Measurements from ENCODE around the gene BTBD6. TPM values are rescaled to one million over a fixed set of nuclear protein-coding genes. Genes with fewer than 3 reads are reported as not detected.
"Not testable (repeated sequence)": the region's sequence is repeated elsewhere in the genome, so short reads cannot be mapped to it uniquely, and the experiment has no call there.

BTBD6 gene
- total RNA-seq, 1 donor from 2014 or later: 36.6 TPM

DNA sequence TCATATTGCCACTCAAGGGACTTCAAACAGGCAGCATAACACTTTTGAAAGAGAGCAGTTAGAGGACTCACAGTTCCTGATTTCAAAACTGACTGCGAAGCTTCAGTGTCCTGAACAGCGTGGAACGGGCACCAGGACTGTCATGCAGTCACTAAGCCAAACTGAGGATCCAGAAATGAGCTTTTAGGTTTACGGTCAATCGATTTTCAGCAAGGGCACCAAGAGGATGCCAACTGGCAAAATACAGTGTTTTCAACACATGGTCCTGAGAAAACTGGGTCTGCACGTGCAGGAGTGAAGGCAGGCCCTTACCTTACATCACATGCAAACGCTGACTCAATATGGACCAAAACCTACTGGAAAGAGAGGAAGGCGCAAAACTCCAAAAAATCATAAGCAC, 36.8 kb downstream of the BTBD6 start:
- H3K27me3 Mint-ChIP-seq (ENCODE audit: low read depth): no peaks in the 10 kb centered on the region
- peaks cover 18% of the 10 kb centered on the region for H3K4me1 Mint-ChIP-seq
- TF ChIP-seq, protein P1, sequence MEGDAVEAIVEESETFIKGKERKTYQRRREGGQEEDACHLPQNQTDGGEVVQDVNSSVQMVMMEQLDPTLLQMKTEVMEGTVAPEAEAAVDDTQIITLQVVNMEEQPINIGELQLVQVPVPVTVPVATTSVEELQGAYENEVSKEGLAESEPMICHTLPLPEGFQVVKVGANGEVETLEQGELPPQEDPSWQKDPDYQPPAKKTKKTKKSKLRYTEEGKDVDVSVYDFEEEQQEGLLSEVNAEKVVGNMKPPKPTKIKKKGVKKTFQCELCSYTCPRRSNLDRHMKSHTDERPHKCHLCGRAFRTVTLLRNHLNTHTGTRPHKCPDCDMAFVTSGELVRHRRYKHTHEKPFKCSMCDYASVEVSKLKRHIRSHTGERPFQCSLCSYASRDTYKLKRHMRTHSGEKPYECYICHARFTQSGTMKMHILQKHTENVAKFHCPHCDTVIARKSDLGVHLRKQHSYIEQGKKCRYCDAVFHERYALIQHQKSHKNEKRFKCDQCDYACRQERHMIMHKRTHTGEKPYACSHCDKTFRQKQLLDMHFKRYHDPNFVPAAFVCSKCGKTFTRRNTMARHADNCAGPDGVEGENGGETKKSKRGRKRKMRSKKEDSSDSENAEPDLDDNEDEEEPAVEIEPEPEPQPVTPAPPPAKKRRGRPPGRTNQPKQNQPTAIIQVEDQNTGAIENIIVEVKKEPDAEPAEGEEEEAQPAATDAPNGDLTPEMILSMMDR (conservative IDR thresholded peaks at IDR 0.05): no peak
- no peaks in the 10 kb centered on the region for H3K36me3 Mint-ChIP-seq (ENCODE audit: low read depth)
- no peaks in the 10 kb centered on the region for H3K9me3 Mint-ChIP-seq
- no peak for DNase-seq (ENCODE audit: low read depth, low spot score)
- no peak overlapping the region for H3K27ac Mint-ChIP-seq (ENCODE audit: unreplicated experiment)
- no peak overlapping the region for H3K4me3 Mint-ChIP-seq

- no peaks in the 10 kb centered on the region for H3K36me3 Mint-ChIP-seq (ENCODE audit: low read depth)
- no peak overlapping the region for H3K4me3 Mint-ChIP-seq
- H3K27ac Mint-ChIP-seq (ENCODE audit: unreplicated experiment): no peak overlapping the region
- H3K9me3 Mint-ChIP-seq: no peaks in the 10 kb centered on the region
- H3K4me1 Mint-ChIP-seq: peaks cover 15% of the 10 kb centered on the region
- no peak for DNase-seq (ENCODE audit: low read depth, low spot score)
- no peaks in the 10 kb centered on the region for H3K27me3 Mint-ChIP-seq (ENCODE audit: low read depth)
- TF ChIP-seq, protein P1 (conservative IDR thresholded peaks at IDR 0.05): no peak
These were observed 38.4 kb downstream of the BTBD6 start for GRCh38 chr14:105286759-105287144.

- H3K4me1 Mint-ChIP-seq: peaks cover 8% of the 10 kb centered on the region
- H3K9me3 Mint-ChIP-seq: no peaks in the 10 kb centered on the region
- TF ChIP-seq, protein P1 (conservative IDR thresholded peaks at IDR 0.05): no peak
- H3K4me3 Mint-ChIP-seq: no peak overlapping the region
- H3K27me3 Mint-ChIP-seq (ENCODE audit: low read depth): no peaks in the 10 kb centered on the region
- no peaks in the 10 kb centered on the region for H3K36me3 Mint-ChIP-seq (ENCODE audit: low read depth)
- no peak overlapping the region for H3K27ac Mint-ChIP-seq (ENCODE audit: unreplicated experiment)
- DNase-seq (ENCODE audit: low read depth, low spot score): no peak
These were observed 39.1 kb downstream of the BTBD6 start for GRCh38 chr14:105287249-105288102.

GRCh38 chr14:105288936-105289335, 40.6 kb downstream of the BTBD6 start:
- H3K4me3 Mint-ChIP-seq; DNase-seq (ENCODE audit: low read depth, low spot score); H3K4me1 Mint-ChIP-seq; H3K27me3 Mint-ChIP-seq (ENCODE audit: low read depth); H3K27ac Mint-ChIP-seq (ENCODE audit: unreplicated experiment); H3K9me3 Mint-ChIP-seq; H3K36me3 Mint-ChIP-seq (ENCODE audit: low read depth): not testable (repeated sequence)

DNA sequence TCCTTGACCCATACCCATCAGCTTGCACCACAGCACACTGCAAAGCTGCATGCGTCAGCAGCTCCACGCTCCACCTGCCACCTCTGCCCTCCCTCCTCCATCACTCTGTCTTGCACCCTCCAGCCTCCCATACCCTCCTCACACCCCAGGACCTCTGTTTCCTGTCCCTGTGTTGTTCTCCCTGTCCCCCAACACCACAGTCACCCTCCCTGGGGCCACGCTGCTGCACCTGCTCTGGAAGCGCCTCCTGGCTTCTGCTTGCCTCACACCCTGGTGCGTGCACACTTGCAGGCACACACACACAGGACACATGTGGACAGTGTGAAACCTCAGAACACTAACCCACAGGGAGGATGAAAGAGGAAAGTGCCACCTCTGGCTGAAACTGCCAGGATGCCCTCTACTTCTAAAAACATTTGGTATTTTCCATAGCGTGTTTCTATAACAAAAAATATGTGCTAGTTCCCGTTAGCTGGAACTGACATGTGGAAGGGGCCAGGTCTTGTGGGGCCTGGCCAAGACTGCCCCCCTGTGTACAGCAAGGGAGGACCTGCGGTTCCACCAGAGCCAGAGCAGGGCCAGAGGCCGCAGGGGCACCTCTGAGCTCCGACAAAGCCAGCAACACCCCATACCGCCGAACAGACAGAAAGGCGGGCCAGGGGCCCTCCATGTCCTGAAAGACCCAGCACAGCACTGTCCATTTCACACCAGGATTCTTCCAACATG, 42.5 kb downstream of the BTBD6 start:
- no peak for DNase-seq (ENCODE audit: low read depth, low spot score)
- Mint-ChIP-seq H3K4me3 (no peak overlapping the region), H3K9me3 (no peaks in the 10 kb centered on the region), H3K36me3 (ENCODE audit: low read depth) (no peaks in the 10 kb centered on the region), H3K4me1 (peaks cover 12% of the 10 kb centered on the region), H3K27ac (ENCODE audit: unreplicated experiment) (no peak overlapping the region), H3K27me3 (ENCODE audit: low read depth) (no peaks in the 10 kb centered on the region)
- TF ChIP-seq, protein P1 (conservative IDR thresholded peaks at IDR 0.05): no peak
